Measurements from ENCODE around the gene BPIFA2.

BPIFA2 gene

DNA sequence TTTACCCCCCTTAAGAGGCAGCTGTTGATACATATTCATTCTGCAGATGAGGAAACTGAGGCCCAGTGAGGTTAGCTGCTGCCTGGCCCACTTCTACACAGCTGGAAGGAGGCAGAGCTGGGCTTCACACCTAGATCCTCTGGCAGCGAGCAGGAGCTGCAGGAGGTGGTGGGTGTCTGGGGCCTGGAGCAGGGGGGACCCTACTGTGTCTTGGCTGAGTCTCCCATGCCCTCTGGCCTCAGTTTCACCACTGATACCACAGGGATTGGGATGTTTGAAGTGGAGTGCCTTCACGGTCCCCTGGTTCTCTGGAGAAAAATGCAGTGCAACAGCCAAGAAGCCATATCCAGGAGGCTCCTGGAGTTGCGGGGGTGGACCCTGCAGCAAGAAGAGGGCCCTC lies 8.2 kb upstream of the BPIFA2 start:
- TF ChIP-seq CTCF (conservative IDR thresholded peaks at IDR 0.05; ENCODE audit: control insufficient read depth, insufficient read depth, low read depth, low read length): no peak
- DNase-seq (ENCODE audit: low read depth): no peak
- no peak overlapping the region for H3K4me3 ChIP-seq (ENCODE audit: control insufficient read depth, low read depth, low read length)

- DNase-seq (ENCODE audit: low read depth): no peak
- no peak for TF ChIP-seq CTCF (conservative IDR thresholded peaks at IDR 0.05; ENCODE audit: control insufficient read depth, insufficient read depth, low read depth, low read length)
- no peak overlapping the region for H3K4me3 ChIP-seq (ENCODE audit: control insufficient read depth, low read depth, low read length)
These were observed 7.3 kb upstream of the BPIFA2 start for GRCh38 chr20:33160681-33161080.

GRCh38 chr20:33162313-33162712 lies 5.6 kb upstream of the BPIFA2 start:
- no peak for DNase-seq (ENCODE audit: low read depth)
- no peak for TF ChIP-seq CTCF (conservative IDR thresholded peaks at IDR 0.05; ENCODE audit: control insufficient read depth, insufficient read depth, low read depth, low read length)
- H3K4me3 ChIP-seq (ENCODE audit: control insufficient read depth, low read depth, low read length): no peak overlapping the region

GRCh38 chr20:33162753-33163152 lies 5.2 kb upstream of the BPIFA2 start:
- DNase-seq (ENCODE audit: low read depth): no peak
- no peak for TF ChIP-seq CTCF (conservative IDR thresholded peaks at IDR 0.05; ENCODE audit: control insufficient read depth, insufficient read depth, low read depth, low read length)
- H3K4me3 ChIP-seq (ENCODE audit: control insufficient read depth, low read depth, low read length): no peak overlapping the region

DNA sequence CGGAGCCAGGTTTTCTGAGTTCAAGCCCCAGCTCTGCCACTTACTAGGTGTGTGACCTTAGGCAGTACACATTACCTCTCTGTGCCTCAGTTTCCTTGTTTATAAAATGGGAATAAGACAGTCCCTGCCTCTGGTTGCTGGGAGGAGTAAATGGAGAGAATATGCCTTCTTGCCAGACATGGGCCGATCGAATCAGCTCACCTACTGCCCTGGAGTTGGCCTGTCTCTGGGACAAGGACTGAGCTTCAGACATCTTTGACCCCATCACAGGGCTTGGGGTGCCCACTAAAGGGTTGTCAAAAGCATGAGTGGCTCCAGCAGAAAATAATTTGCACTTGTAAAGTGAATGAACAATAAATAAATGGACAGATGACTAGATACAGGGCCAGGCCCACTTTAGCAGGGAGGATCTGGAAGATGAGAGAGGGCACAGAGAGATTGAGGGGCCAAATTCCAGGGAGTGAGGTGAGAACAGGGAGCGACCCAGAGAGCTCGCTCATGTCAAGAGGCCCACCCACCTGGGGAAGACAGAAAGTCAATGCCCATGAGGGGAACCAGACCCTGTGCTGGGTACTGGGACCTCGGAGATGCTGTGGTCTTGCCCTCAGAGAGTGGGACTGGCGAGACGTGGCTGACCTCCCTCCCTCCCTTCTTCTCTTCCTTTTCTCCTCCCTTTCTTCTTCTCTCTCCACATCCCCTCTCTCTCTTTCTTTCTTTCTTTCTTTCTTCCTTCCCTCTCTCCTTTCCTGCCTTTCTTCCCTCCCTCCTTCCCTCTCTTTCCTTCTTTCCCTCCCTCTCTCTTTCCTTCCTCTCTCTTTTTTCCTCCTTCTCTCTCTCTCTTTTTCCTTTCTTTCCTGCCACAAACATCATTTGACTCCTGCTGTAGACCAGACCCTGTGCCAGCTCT lies 3.9 kb upstream of the BPIFA2 start:
- no peak overlapping the region for H3K4me3 ChIP-seq (ENCODE audit: control insufficient read depth, low read depth, low read length)
- TF ChIP-seq CTCF (conservative IDR thresholded peaks at IDR 0.05; ENCODE audit: control insufficient read depth, insufficient read depth, low read depth, low read length): no peak
- no peak for DNase-seq (ENCODE audit: low read depth)

GRCh38 chr20:33164763-33165095 lies 3.2 kb upstream of the BPIFA2 start:
- no peak for TF ChIP-seq CTCF (conservative IDR thresholded peaks at IDR 0.05; ENCODE audit: control insufficient read depth, insufficient read depth, low read depth, low read length)
- no peak for DNase-seq (ENCODE audit: low read depth)
- no peak overlapping the region for H3K4me3 ChIP-seq (ENCODE audit: control insufficient read depth, low read depth, low read length)
